Ovary (tissue), 3 donors: ENCODE results near the gene TTC39B.

Experiments used
- POLR2A ChIP-seq: fragments of 450-650 bp; IDR thresholded peaks from one replicate; pipeline ENCODE4 v1.6.1; 2017; ENCODE audit warnings: antibody characterized with exemption, mild to moderate bottlenecking, moderate library complexity
- TF ChIP-seq, protein P1 (sequence below), 3 donors: fragments of 450-650 bp in 2 of 3; fragments of 200-600 bp in 1 of 3; IDR thresholded peaks; one replicate each; pipeline versions ENCODE4 v1.5.1 to v1.8.0; 2016 to 2022; ENCODE audit warnings: antibody characterized with exemption in 3 of 3, mild to moderate bottlenecking in 1 of 3
- donor health status: DM: no; HTN: no; CAD: no.

GRCh38 chr9:15278839-15279238, 28.2 kb downstream of the TTC39B start:
- TF ChIP-seq, protein P1, sequence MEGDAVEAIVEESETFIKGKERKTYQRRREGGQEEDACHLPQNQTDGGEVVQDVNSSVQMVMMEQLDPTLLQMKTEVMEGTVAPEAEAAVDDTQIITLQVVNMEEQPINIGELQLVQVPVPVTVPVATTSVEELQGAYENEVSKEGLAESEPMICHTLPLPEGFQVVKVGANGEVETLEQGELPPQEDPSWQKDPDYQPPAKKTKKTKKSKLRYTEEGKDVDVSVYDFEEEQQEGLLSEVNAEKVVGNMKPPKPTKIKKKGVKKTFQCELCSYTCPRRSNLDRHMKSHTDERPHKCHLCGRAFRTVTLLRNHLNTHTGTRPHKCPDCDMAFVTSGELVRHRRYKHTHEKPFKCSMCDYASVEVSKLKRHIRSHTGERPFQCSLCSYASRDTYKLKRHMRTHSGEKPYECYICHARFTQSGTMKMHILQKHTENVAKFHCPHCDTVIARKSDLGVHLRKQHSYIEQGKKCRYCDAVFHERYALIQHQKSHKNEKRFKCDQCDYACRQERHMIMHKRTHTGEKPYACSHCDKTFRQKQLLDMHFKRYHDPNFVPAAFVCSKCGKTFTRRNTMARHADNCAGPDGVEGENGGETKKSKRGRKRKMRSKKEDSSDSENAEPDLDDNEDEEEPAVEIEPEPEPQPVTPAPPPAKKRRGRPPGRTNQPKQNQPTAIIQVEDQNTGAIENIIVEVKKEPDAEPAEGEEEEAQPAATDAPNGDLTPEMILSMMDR (IDR thresholded peaks at IDR 0.05), result no peak
- TF ChIP-seq POLR2A, result no peak
